ENCODE measurements around the gene PRDM1. TPM values are rescaled to one million over a fixed set of nuclear protein-coding genes. Genes with fewer than 3 reads are reported as not detected.

Gene PRDM1
- total RNA-seq, 2 donors from 2014 or later = 1.8 to 1.9 TPM

GRCh38 chr6:106070636-106071035, 15.5 kb upstream of the PRDM1 start:
- Histone ChIP-seq H3K27ac (no peak overlapping the region), H3K27me3 (no peaks in the 10 kb centered on the region), H3K4me3 (no peak overlapping the region), H3K9me3 (no peaks in the 10 kb centered on the region), H3K4me1 (no peaks in the 10 kb centered on the region), H3K36me3 (no peaks in the 10 kb centered on the region)
- TF ChIP-seq CTCF (IDR thresholded peaks at IDR 0.05) = no peak
- no peak for DNase-seq (ENCODE audit: low spot score)

- Histone ChIP-seq H3K36me3 (no peaks in the 10 kb centered on the region), H3K4me1 (no peaks in the 10 kb centered on the region), H3K9me3 (no peaks in the 10 kb centered on the region), H3K27me3 (no peaks in the 10 kb centered on the region), H3K4me3 (no peak overlapping the region), H3K27ac (no peak overlapping the region)
- no peak for TF ChIP-seq CTCF (IDR thresholded peaks at IDR 0.05)
- no peak for DNase-seq (ENCODE audit: low spot score)
Measured at GRCh38 chr6:106072501-106073090, 13.5 kb upstream of the PRDM1 start.

- Histone ChIP-seq H3K27ac (no peak overlapping the region), H3K9me3 (no peaks in the 10 kb centered on the region), H3K27me3 (peaks cover 0 to 3% of the 10 kb centered on the region in 2 donors), H3K4me3 (no peak overlapping the region), H3K4me1 (no peaks in the 10 kb centered on the region), H3K36me3 (no peaks in the 10 kb centered on the region)
- TF ChIP-seq CTCF (IDR thresholded peaks at IDR 0.05) = no peak
- no peak for DNase-seq (ENCODE audit: low spot score)
Measured at GRCh38 chr6:106074146-106074545, 12.0 kb upstream of the PRDM1 start.

GRCh38 chr6:106076139-106076538, 10.0 kb upstream of the PRDM1 start:
- H3K4me3 ChIP-seq = no peak overlapping the region
- H3K4me1 ChIP-seq = no peaks in the 10 kb centered on the region
- H3K36me3 ChIP-seq = no peaks in the 10 kb centered on the region
- TF ChIP-seq CTCF (IDR thresholded peaks at IDR 0.05) = no peak
- peaks cover 3 to 4% of the 10 kb centered on the region in 2 donors for H3K27me3 ChIP-seq
- no peaks in the 10 kb centered on the region for H3K9me3 ChIP-seq
- H3K27ac ChIP-seq = no peak overlapping the region
- DNase-seq (ENCODE audit: low spot score) = no peak

GRCh38 chr6:106077170-106077569, 9.0 kb upstream of the PRDM1 start:
- DNase-seq (ENCODE audit: low spot score) = no peak
- H3K27me3 ChIP-seq = peaks cover 3 to 4% of the 10 kb centered on the region in 2 donors
- no peaks in the 10 kb centered on the region for H3K4me1 ChIP-seq
- no peak overlapping the region for H3K4me3 ChIP-seq
- no peak overlapping the region for H3K27ac ChIP-seq
- TF ChIP-seq CTCF (IDR thresholded peaks at IDR 0.05) = no peak
- H3K9me3 ChIP-seq = no peaks in the 10 kb centered on the region
- no peaks in the 10 kb centered on the region for H3K36me3 ChIP-seq

- Histone ChIP-seq H3K36me3 (no peaks in the 10 kb centered on the region), H3K27ac (no peak overlapping the region), H3K27me3 (peaks cover 3 to 4% of the 10 kb centered on the region in 2 donors), H3K4me1 (no peaks in the 10 kb centered on the region), H3K4me3 (no peak overlapping the region), H3K9me3 (no peaks in the 10 kb centered on the region)
- no peak for TF ChIP-seq CTCF (IDR thresholded peaks at IDR 0.05)
- DNase-seq (ENCODE audit: low spot score) = no peak
Measured at GRCh38 chr6:106077881-106078280, 8.3 kb upstream of the PRDM1 start.

Measured in right atrium auricular region (tissue), 2 donors.